Measurements from ENCODE around the gene RAP2A.

RAP2A gene

GRCh38 chr13:97433727-97434396 lies at the start of gene RAP2A:
TSS of gene RAP2A (plus strand) at chr13:97434169. CDS start at chr13:97434471, 302 bp downstream.
- Histone ChIP-seq H3K4me3 (ENCODE audit: low read depth in 1 of 2, low read length in 1 of 2) (peak within 1 kb of the TSS; percentile 86 to 98), H3K9me3 (no peaks in the 10 kb centered on the region), H3K4me1 (ENCODE audit: control insufficient read depth in 1 of 2, insufficient read depth in 1 of 2, low read depth in 1 of 2, low read length in 1 of 2) (peaks cover 15 to 22% of the 10 kb centered on the region in 2 experiments), H3K27ac (peak within 1 kb of the TSS; percentile 96), H3K36me3 (no peaks in the 10 kb centered on the region), H3K27me3 (peaks cover 10% of the 10 kb centered on the region)
- peak; percentile 7 for TF ChIP-seq CTCF (IDR thresholded peaks at IDR 0.05)

- Histone ChIP-seq H3K36me3 (no peaks in the 10 kb centered on the region), H3K4me3 (ENCODE audit: low read depth in 1 of 2, low read length in 1 of 2) (no peak overlapping the region), H3K4me1 (ENCODE audit: control insufficient read depth in 1 of 2, insufficient read depth in 1 of 2, low read depth in 1 of 2, low read length in 1 of 2) (peaks cover 4 to 8% of the 10 kb centered on the region in 2 experiments), H3K27me3 (no peaks in the 10 kb centered on the region), H3K9me3 (no peaks in the 10 kb centered on the region), H3K27ac (no peak overlapping the region)
- no peak for TF ChIP-seq CTCF (IDR thresholded peaks at IDR 0.05)
Measured at GRCh38 chr13:97384371-97384770, 49.6 kb upstream of the RAP2A start.

GRCh38 chr13:97385146-97385545 lies 48.8 kb upstream of the RAP2A start:
- Histone ChIP-seq H3K4me3 (ENCODE audit: low read depth in 1 of 2, low read length in 1 of 2) (no peak overlapping the region), H3K27ac (no peak overlapping the region), H3K4me1 (ENCODE audit: control insufficient read depth in 1 of 2, insufficient read depth in 1 of 2, low read depth in 1 of 2, low read length in 1 of 2) (peaks cover 4 to 8% of the 10 kb centered on the region in 2 experiments), H3K27me3 (no peaks in the 10 kb centered on the region), H3K9me3 (no peaks in the 10 kb centered on the region), H3K36me3 (no peaks in the 10 kb centered on the region)
- TF ChIP-seq CTCF (IDR thresholded peaks at IDR 0.05): no peak

- no peak for TF ChIP-seq CTCF (IDR thresholded peaks at IDR 0.05)
Measured at GRCh38 chr13:97385854-97386253, 48.1 kb upstream of the RAP2A start.

GRCh38 chr13:97386801-97387484 lies 47.0 kb upstream of the RAP2A start:
- Histone ChIP-seq H3K4me3 (ENCODE audit: low read depth in 1 of 2, low read length in 1 of 2) (no peak overlapping the region), H3K4me1 (ENCODE audit: control insufficient read depth in 1 of 2, insufficient read depth in 1 of 2, low read depth in 1 of 2, low read length in 1 of 2) (peaks cover 4 to 8% of the 10 kb centered on the region in 2 experiments), H3K9me3 (no peaks in the 10 kb centered on the region), H3K27ac (no peak overlapping the region), H3K36me3 (no peaks in the 10 kb centered on the region), H3K27me3 (no peaks in the 10 kb centered on the region)
- TF ChIP-seq CTCF (IDR thresholded peaks at IDR 0.05): no peak

More at GRCh38 chr13:97385854-97386253, 48.1 kb upstream of the RAP2A start:
- Histone ChIP-seq H3K36me3 (no peaks in the 10 kb centered on the region), H3K27ac (no peak overlapping the region), H3K4me3 (ENCODE audit: low read depth in 1 of 2, low read length in 1 of 2) (no peak overlapping the region), H3K27me3 (no peaks in the 10 kb centered on the region), H3K4me1 (ENCODE audit: control insufficient read depth in 1 of 2, insufficient read depth in 1 of 2, low read depth in 1 of 2, low read length in 1 of 2) (peaks cover 4 to 8% of the 10 kb centered on the region in 2 experiments), H3K9me3 (no peaks in the 10 kb centered on the region)

Measured in neutrophil (primary cell).